Heart left ventricle (tissue), 13 donors: ENCODE data around the gene FANCE.

Experiments
- CTCF ChIP-seq, 12 donors: fragments of 200-600 bp; sonication (generic) in 4 of 12; IDR thresholded peaks; one replicate each; pipeline versions ENCODE4 v1.5.0 to v1.8.0; 2018 to 2022; ENCODE audit warnings: antibody characterized with exemption in 12 of 12, mild to moderate bottlenecking in 5 of 12
- POLR2A ChIP-seq, 2 donors: fragments of 450-650 bp; IDR thresholded peaks; one replicate each; pipeline ENCODE4 v1.6.1; 2017; ENCODE audit warnings: antibody characterized with exemption in 2 of 2, mild to moderate bottlenecking in 2 of 2, moderate library complexity in 2 of 2
- donor health status: ischemic (EF 13 %, LVEDD 7.1; RV severe dilation, severe dysfunction).
- donor health status: DM: no; HTN: yes; CAD: no.
- donor health status: DM: no; HTN: no; CAD: no.
- donor health status: ischemic (EF 25% LVEDD 6.9; RV normal size, moderate dysfunction).
- donor health status: ischemic (EF 25% LVEDD 5.7; RV mildly dilated, moderate dysfunction).
- donor health status: ischemic (EF 35%, LVEDD 5.7; RV mildly dilated, moderate dysfunction).
- donor health status: nonischemic (EF 11% LVEDD 7.7; RV severe dilation, severe dysfunction).
- donor health status: DM: yes; HTN: yes; CAD: no.
- donor health status: PGD.
- donor health status: ischemic (EF 29% LVEDD 5.4; RV normal size, mild dysfunction).
- donor health status: nonischemic (EF 23%, LVEDD 6.1; RV moderate dilation, normal function).

GRCh38 chr6:35413911-35414310 is 38.2 kb upstream of the FANCE start:
- no peak for TF ChIP-seq CTCF (IDR thresholded peaks at IDR 0.05)
- TF ChIP-seq POLR2A (IDR thresholded peaks at IDR 0.05) = no peak
